ENCODE data around the gene CDH23.

- TF ChIP-seq CTCF (optimal IDR thresholded peaks at IDR 0.05 in 1 of 3, IDR thresholded peaks at IDR 0.05 in 1 of 3, conservative IDR thresholded peaks at IDR 0.05 in 1 of 3; ENCODE audit: extremely low read depth in 1 of 3, insufficient read depth in 2 of 3, low read length in 3 of 3) (no peak), EZH2 (IDR thresholded peaks at IDR 0.05; ENCODE audit: low read length) (no peak)
These were observed 398.5 kb downstream of the CDH23 start for GRCh38 chr10:71795248-71795647.
